ENCODE measurements around the gene EXOC3L4.
"Not testable (repeated sequence)": the region's sequence is repeated elsewhere in the genome, so short reads cannot be mapped to it uniquely, and the experiment has no call there.

EXOC3L4 gene

GRCh38 chr14:103105580-103106150 lies 11.1 kb downstream of the EXOC3L4 start:
- no peak for DNase-seq (ENCODE audit: low spot score)

- no peak for DNase-seq (ENCODE audit: low spot score)
These were observed 12.9 kb downstream of the EXOC3L4 start for GRCh38 chr14:103107455-103107854.

DNA sequence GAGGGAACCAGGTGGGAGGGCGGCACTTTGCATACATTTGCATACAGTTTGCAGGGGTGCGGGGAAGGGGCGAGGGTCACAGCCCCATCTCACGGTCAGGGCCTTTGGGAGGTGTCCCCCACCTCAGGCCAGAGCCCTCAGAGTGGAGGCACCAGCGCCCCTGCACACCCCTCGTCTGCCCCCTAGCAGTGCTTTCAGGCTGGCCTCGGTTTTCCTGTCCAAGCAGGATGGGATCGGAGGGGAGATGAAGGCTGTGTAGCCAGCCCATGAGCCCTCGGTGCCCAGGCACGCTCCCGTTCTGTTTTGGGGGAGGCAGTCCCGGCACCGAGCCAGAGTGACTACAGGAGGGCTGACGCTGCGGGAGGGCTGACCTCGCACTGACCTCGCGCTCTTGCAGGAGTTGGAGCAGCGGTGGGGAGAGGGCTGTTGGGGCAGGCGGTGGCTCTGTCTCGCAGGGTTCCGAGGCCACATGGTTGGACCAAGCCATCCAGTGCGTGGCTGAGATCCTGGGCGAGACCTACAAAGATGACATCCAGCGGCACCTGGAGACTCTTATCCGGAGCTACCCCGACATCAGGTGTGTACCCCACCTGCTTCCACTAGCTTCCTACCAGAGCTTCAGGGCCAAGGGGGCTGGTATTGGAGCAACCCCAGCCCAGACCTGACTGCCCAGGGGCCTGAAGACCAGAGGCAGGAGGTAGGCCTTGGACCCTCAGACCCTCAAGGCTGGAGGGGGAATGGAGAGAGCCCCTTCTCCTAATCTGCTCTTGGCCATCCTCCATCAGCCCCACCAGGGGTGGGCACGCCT lies 13.6 kb downstream of the EXOC3L4 start:
- no peak for DNase-seq (ENCODE audit: low spot score)

- no peak for DNase-seq (ENCODE audit: low spot score)
These were observed 14.3 kb downstream of the EXOC3L4 start for GRCh38 chr14:103108749-103109207.

GRCh38 chr14:103109535-103110441 lies 15.3 kb downstream of the EXOC3L4 start:
- DNase-seq (ENCODE audit: low spot score), result no peak

- DNase-seq (ENCODE audit: low spot score), result no peak
These were observed 16.2 kb downstream of the EXOC3L4 start for GRCh38 chr14:103110681-103111231.

- DNase-seq (ENCODE audit: low spot score), result no peak
These were observed 16.8 kb downstream of the EXOC3L4 start for GRCh38 chr14:103111232-103111868.

GRCh38 chr14:103112400-103113243 lies 18.1 kb downstream of the EXOC3L4 start:
- no peak for DNase-seq (ENCODE audit: low spot score)

- no peak for DNase-seq (ENCODE audit: low spot score)
These were observed 18.8 kb downstream of the EXOC3L4 start for GRCh38 chr14:103113303-103113702.

- DNase-seq (ENCODE audit: low spot score), result no peak
These were observed 19.2 kb downstream of the EXOC3L4 start for GRCh38 chr14:103113774-103114173.

DNA sequence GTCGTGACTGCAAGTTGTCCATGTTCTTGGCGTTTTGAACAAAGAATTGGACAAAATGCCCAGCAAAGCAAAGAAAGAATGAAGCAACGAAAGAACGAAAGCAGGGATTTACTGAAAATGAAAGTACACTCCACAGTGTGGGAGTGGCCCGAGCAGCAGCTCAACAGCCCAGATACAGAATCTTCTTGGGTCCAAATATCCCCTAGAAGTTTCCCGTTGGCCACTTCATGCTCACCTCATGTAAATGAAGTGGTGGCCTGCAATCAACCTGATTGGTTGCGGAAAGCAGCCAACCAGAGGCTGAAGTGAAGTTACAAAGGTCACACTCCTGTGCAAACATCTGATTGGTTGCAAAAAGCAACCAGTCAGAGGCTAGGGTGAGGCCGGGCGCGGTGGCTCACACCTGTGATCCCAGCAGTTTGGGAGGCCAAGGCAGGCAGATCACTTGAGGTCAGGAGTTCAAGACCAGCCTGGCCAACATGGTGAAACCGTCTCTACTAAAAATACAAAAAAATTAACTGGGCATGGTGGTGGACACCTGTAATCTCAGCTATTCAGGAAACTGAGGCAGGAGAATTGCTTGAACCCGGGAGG lies 20.7 kb downstream of the EXOC3L4 start:
- not testable (repeated sequence) for DNase-seq (ENCODE audit: low spot score)

DNA sequence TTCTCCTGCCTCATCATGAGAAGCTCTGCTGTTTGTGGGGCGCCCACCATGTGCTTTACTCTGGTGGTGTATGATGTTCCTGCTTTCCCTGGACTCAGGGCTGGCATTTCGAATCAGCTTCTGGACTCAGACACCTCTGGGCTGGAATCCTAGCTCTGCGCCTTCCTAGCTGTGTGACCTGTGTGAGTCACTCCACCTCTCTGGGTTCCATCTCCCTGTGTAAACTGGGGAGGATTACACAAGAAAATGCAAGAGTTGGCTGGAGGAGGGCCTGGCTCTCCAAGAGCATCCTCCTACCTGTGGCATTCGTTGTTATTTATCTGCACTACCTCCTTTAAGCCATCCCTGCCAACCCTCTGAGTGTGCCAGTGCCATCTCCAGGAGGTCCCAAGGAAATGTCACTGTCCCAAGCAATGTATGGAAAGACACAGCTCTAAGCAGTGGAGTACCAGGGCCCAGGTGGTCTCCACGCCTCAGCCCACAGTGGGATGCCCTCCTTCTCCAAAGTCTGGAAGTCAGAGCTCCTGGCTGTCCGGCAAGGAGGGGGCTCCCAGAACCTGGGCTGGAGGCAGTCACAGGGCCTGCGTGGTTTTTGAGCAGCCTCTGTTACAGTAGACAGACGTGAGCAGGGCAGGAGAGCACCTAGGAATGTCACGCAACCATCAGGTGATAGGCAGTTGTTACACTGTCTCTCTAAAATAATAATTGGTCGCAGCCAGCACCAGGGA lies 21.5 kb downstream of the EXOC3L4 start:
- DNase-seq (ENCODE audit: low spot score), result no peak

- DNase-seq (ENCODE audit: low spot score), result no peak
These were observed 22.1 kb downstream of the EXOC3L4 start for GRCh38 chr14:103116636-103117035.

- not testable (repeated sequence) for DNase-seq (ENCODE audit: low spot score)
These were observed 23.0 kb downstream of the EXOC3L4 start for GRCh38 chr14:103117499-103117898.

DNA sequence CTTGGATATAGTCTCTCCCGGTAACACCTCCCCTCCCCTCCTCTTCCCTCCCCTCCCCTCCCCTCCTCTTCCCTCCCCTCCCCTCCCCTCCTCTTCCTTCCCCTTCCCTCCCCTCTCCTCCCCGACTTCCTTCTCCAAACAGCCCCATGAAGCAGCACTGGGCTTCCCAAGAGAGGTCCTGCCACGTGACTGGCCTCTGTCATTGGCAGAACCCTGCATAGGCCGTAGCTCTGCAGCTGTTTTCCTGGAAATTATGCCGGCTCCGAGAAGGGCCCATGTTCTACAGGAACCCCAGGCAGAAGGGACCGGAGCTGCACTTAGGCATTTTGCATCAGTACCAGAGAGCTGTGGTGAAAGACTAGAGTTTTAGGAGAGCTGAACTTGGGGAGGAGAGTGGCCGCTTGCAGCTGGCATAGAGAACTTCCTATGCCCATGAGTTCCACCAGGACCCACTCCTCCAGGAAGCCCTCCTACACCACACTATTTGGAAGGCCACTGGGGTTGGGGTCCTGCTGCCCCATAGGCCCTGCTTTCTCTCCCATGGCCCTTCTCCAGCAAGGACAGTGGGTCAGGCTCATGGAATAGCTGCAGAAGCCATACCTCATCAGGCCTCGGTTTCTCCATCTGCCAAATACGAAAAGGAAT lies 23.6 kb downstream of the EXOC3L4 start:
- DNase-seq (ENCODE audit: low spot score), result no peak

- DNase-seq (ENCODE audit: low spot score), result no peak
These were observed 24.3 kb downstream of the EXOC3L4 start for GRCh38 chr14:103118663-103119404.

DNA sequence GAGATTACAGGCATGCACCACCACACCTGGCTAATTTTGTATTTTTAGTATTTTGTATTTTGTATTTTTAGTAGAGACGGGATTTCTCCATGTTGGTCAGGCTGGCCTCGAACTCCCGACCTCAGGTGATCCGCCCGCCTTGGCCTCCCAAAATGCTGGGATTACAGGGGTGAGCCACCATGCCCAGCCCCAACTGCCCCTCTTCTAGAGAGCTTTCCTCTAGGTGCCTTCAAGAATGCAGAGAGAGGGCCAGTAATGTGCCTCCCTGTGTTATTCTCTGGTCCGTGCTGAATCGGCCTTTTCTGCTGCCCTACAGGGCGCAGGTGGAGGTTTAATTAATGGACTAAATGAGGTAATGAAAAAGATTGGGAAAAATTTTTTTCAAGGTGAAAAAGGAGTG lies 25.0 kb downstream of the EXOC3L4 start:
- not testable (repeated sequence) for DNase-seq (ENCODE audit: low spot score)

GRCh38 chr14:103121121-103121845 lies 26.8 kb downstream of the EXOC3L4 start:
- no peak for DNase-seq (ENCODE audit: low spot score)
